ENCODE results near the gene ARL3. TPM values are rescaled to one million over a fixed set of nuclear protein-coding genes. Genes with fewer than 3 reads are reported as not detected.

Gene ARL3
- total RNA-seq (2014; rRNA removed; shearing (Covaris generic)) (8.5 and 9.4 TPM in 2 replicates), polyA plus RNA-seq (2016; fragmentation: Nextera tagmentation; extraction: Ambion mirVana) (22.6 and 23.0 TPM in 2 replicates)
- long read RNA-seq, transcript ARL3-201 (6 exons, 3,844 nt), result major isoform, 34 of 42 reads
- long read RNA-seq, partial matches to known transcripts, result 6 of 42 reads
- long read RNA-seq, other reads (novel, unspliced or antisense), result 2 of 42 reads

GRCh38 chr10:102713814-102714620, at the start of gene ARL3:
ARL3 (minus strand) TSS chr10:102714397; CDS start chr10:102714275, 122 bp downstream.
- Histone ChIP-seq H3K27ac (ENCODE audit: low read depth) (peak within 1 kb of the TSS; percentile 94), H4K20me1 (replicated peaks; ENCODE audit: insufficient read depth) (peaks cover 25% of the 10 kb centered on the region), H3K36me3 (ENCODE audit: insufficient read depth) (peaks cover 11% of the 10 kb centered on the region; the same call in 1 of the 2 replicates), H3K4me2 (peak within 1 kb of the TSS; percentile 93), H3K27me3 (ENCODE audit: insufficient read depth) (no peaks in the 10 kb centered on the region), H2AFZ (peak within 1 kb of the TSS; percentile 75), H3K9me2 (ENCODE audit: insufficient read depth) (no peaks in the 10 kb centered on the region), H3K4me1 (ENCODE audit: insufficient read depth) (peaks cover 38% of the 10 kb centered on the region), H3K79me2 (replicated peaks; ENCODE audit: insufficient read depth) (peaks cover 87% of the 10 kb centered on the region), H3K4me3 (peak within 1 kb of the TSS; percentile 98), H3F3A (replicated peaks; ENCODE audit: low read depth) (peaks cover 8% of the 10 kb centered on the region; the same call in 1 of the 2 replicates)
- DNase-seq (ENCODE audit: low spot score) (peak; percentile 98), ATAC-seq (peak; percentile 85)
- H3K4me1 Mint-ChIP-seq, result peaks cover 44% of the 10 kb centered on the region
- peak within 1 kb of the TSS; percentile 97 for H3K27ac Mint-ChIP-seq
- no peaks in the 10 kb centered on the region for H3K9me3 Mint-ChIP-seq
- H3K27me3 Mint-ChIP-seq (ENCODE audit: insufficient read depth, low read depth, poor library complexity), result peaks cover 2% of the 10 kb centered on the region
- H3K36me3 Mint-ChIP-seq (ENCODE audit: low read depth), result peaks cover 18% of the 10 kb centered on the region
- TF ChIP-seq ZNF114 (CRISPR knock-in tag; IDR thresholded peaks at IDR 0.05) (no peak), REST (IDR thresholded peaks at IDR 0.05; ENCODE audit: unreplicated experiment) (no peak), CREB1 (CRISPR knock-in tag; IDR thresholded peaks at IDR 0.05; ENCODE audit: low read depth) (no peak; the same call in 1 of the 2 replicates), POLR2AphosphoS5 (IDR thresholded peaks at IDR 0.05; ENCODE audit: low read depth) (peak; percentile 68), ZNF331 (CRISPR knock-in tag; IDR thresholded peaks at IDR 0.05; ENCODE audit: low read depth) (no peak)
- H3K4me3 Mint-ChIP-seq, result peak within 1 kb of the TSS; percentile 90

GRCh38 chr10:102763037-102763607, 48.9 kb upstream of the ARL3 start:
- H3K4me1 ChIP-seq (ENCODE audit: insufficient read depth), result no peaks in the 10 kb centered on the region; the same call in 1 of the 2 replicates
- no peaks in the 10 kb centered on the region for H3K9me3 Mint-ChIP-seq
- H3K27ac ChIP-seq (ENCODE audit: low read depth), result no peak overlapping the region
- H3K36me3 Mint-ChIP-seq (ENCODE audit: low read depth), result no peaks in the 10 kb centered on the region
- no peaks in the 10 kb centered on the region for H3K36me3 ChIP-seq (ENCODE audit: insufficient read depth)
- no peak overlapping the region for H3K27ac Mint-ChIP-seq
- no peak overlapping the region for H3K4me3 Mint-ChIP-seq
- H3F3A ChIP-seq (replicated peaks; ENCODE audit: low read depth), result 0 out of 2 replicates have a peak, but pooled peaks cover 3% of the 10 kb centered on the region
- ATAC-seq (no peak), DNase-seq (ENCODE audit: low spot score) (no peak)
- H3K79me2 ChIP-seq (replicated peaks; ENCODE audit: insufficient read depth), result peaks cover 5% of the 10 kb centered on the region
- H4K20me1 ChIP-seq (replicated peaks; ENCODE audit: insufficient read depth), result no peaks in the 10 kb centered on the region; the same call in none of the 2 replicates
- no peak overlapping the region for H2AFZ ChIP-seq
- H3K27me3 ChIP-seq (ENCODE audit: insufficient read depth), result no peaks in the 10 kb centered on the region
- H3K4me3 ChIP-seq, result no peak overlapping the region
- no peak overlapping the region for H3K4me2 ChIP-seq
- H3K27me3 Mint-ChIP-seq (ENCODE audit: insufficient read depth, low read depth, poor library complexity), result peaks cover 6% of the 10 kb centered on the region
- no peaks in the 10 kb centered on the region for H3K9me2 ChIP-seq (ENCODE audit: insufficient read depth)
- H3K4me1 Mint-ChIP-seq, result peaks cover 9% of the 10 kb centered on the region
- TF ChIP-seq NANOG (IDR thresholded peaks at IDR 0.05; ENCODE audit: borderline replicate concordance), result no peak
- TF ChIP-seq EZH2 (IDR thresholded peaks at IDR 0.05; ENCODE audit: low read depth, unreplicated experiment), result no peak
- TF ChIP-seq ZNF331 (CRISPR knock-in tag; IDR thresholded peaks at IDR 0.05; ENCODE audit: low read depth), result no peak
- no peak for TF ChIP-seq ETS1 (IDR thresholded peaks at IDR 0.05)
- no peak for TF ChIP-seq STAT1 (IDR thresholded peaks at IDR 0.05; ENCODE audit: unreplicated experiment)
- TF ChIP-seq JUNB (IDR thresholded peaks at IDR 0.05; ENCODE audit: unreplicated experiment), result no peak
- TF ChIP-seq ZNF114 (CRISPR knock-in tag; IDR thresholded peaks at IDR 0.05), result no peak
